ENCODE results near the gene NPB.
A peak's percentile ranks its signal among the peaks of the same experiment; 100 is the strongest.

NPB gene

DNA sequence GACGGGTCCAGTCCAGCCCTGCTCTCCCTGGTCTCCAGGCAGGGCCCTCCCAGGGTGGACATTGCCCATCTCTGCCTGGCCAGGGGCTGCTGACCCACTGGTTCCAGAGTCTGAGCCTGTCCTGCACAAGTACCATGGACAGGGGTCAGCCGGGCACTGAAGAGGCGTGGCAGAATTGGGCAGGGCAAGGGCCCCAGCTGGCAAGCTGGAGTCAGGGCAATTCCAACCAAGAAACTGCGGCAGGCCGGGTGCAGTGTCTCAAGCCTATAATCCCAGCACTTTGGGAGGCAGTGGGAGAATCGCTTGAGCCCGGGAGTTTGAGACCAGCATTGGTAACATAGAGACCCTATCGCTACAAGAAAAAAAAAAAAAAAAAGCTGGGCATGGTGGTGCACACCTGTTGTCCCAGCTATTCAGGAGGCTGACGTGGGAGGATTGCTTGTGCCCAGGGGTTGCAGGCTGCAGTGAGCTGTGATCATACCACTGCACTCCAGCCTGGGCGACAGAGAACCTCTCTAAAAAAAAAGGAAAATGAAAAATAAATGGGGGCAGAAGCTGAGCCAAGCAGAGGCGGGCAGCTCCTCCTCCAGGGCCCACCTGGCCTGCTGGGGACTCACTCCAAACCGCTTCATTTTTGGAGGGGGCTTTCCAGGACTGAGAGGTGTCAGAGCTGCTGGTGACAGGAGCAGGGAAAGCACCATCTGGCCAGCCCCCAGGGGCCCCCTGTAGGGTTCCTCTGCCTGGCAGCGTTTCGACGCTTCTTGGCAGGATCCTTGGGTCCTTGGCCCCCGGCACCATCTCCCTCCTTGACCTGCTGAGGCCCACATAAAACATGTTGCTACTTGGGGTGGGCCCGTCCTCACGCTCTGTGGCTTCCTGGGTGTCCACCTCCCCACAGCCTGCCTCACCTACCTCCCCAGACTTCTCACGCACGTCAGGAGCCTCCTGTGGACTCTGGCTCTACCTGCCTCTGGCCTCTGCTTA is 28.4 kb downstream of the NPB start:
- ATAC-seq, result no peak
- H3K4me3 Mint-ChIP-seq, result no peak overlapping the region
- no peak overlapping the region for H3K27ac Mint-ChIP-seq

DNA sequence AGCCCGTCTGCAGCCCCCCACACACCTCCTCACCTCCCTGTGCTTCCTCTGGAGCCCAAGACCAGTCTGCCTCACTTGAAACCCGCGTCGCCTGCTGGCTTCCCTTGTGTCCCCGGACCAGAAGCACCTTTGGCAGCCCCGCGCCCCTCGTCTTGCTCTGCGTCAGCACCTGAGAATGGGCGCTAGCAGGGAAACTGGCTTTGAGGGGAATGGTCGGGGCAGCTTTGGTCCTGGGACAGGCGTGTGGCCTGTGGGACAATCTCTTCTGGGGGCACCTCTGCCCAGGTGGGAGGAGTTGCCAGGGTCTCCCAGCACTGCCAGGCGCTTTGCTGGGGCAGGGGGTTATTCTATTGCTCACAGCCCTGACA is 29.1 kb downstream of the NPB start:
- no peak for ATAC-seq
- no peak overlapping the region for H3K27ac Mint-ChIP-seq
- H3K4me3 Mint-ChIP-seq, result no peak overlapping the region
- peaks cover 10% of the 10 kb centered on the region for H3K36me3 Mint-ChIP-seq
- H3K9me3 Mint-ChIP-seq, result no peaks in the 10 kb centered on the region
- peaks cover 27% of the 10 kb centered on the region for H3K4me1 Mint-ChIP-seq
- peaks cover 46% of the 10 kb centered on the region for H3K27me3 Mint-ChIP-seq

More for the DNA sequence above, 28.4 kb downstream of the NPB start:
- peaks cover 46% of the 10 kb centered on the region for H3K27me3 Mint-ChIP-seq
- no peaks in the 10 kb centered on the region for H3K9me3 Mint-ChIP-seq
- peaks cover 10% of the 10 kb centered on the region for H3K36me3 Mint-ChIP-seq
- peaks cover 27% of the 10 kb centered on the region for H3K4me1 Mint-ChIP-seq

- Mint-ChIP-seq H3K36me3 (peaks cover 10% of the 10 kb centered on the region), H3K4me3 (no peak overlapping the region), H3K4me1 (peaks cover 27% of the 10 kb centered on the region), H3K27me3 (peaks cover 46% of the 10 kb centered on the region), H3K9me3 (no peaks in the 10 kb centered on the region), H3K27ac (no peak overlapping the region)
- no peak for ATAC-seq
Measured at GRCh38 chr17:81931557-81932332, 29.7 kb downstream of the NPB start.

DNA sequence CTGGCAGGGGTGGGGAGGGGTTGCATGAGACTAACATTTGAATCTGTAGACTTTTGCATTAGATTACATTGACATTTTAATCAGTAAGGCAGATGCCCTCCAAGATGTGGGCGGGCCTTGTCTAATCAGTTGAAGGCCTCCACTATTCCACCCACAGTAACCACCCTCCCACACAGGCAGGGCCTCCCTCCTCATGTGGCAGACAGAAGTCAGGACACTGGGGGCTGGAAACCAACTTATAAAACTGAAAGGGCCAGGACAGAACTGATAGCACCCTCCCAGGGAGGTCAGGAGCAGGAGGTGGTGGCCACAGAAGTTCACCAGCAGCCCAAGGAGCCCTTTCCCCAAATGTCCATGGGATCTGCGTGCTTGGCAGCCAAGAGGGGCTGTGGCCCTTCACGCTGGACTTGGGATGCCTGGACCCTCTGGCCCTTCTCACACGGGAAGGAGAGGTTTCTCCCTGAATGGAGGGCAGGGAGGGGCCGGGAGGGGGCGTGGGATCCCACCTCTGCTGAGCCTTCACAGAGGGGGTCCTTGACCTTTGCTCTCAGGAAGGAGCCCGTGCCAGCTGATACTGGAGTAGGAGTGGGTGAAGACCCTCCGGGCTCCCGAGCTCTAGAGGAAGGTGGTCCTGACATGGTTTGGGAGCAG is 30.4 kb downstream of the NPB start:
- no peak overlapping the region for H3K4me3 Mint-ChIP-seq
- no peak for ATAC-seq
- peaks cover 10% of the 10 kb centered on the region for H3K36me3 Mint-ChIP-seq
- peaks cover 29% of the 10 kb centered on the region for H3K4me1 Mint-ChIP-seq
- no peaks in the 10 kb centered on the region for H3K9me3 Mint-ChIP-seq
- H3K27me3 Mint-ChIP-seq, result peaks cover 47% of the 10 kb centered on the region
- H3K27ac Mint-ChIP-seq, result no peak overlapping the region

DNA sequence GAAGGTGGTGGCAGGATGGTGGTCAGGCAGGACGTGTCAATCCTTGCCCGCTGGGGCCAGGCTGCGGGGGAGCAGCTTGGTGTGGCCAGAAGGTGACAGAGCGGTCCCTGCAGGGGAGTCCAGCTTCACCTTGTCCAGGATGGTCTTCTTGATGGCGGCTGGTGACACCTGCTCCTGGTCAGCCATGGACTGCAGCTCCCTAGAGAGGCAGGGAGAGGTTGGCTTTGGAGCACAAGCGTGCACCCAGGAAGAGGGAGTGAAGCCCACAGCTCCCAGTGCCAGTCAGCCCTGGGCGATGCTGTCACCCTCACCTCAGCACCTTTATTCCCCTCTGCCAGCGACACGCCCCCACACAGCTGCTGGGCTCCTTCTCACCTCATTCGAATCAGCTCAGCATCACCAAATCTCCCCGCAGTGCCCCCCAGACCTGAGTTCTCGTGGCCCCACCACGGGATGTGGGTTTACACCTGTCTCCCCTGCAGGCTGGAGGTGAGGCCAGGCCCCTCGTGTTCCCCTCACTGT is 31.2 kb downstream of the NPB start:
- peaks cover 10% of the 10 kb centered on the region for H3K36me3 Mint-ChIP-seq
- no peak for ATAC-seq
- no peak overlapping the region for H3K27ac Mint-ChIP-seq
- peaks cover 54% of the 10 kb centered on the region for H3K27me3 Mint-ChIP-seq
- peaks cover 35% of the 10 kb centered on the region for H3K4me1 Mint-ChIP-seq
- H3K4me3 Mint-ChIP-seq, result no peak overlapping the region
- no peaks in the 10 kb centered on the region for H3K9me3 Mint-ChIP-seq

DNA sequence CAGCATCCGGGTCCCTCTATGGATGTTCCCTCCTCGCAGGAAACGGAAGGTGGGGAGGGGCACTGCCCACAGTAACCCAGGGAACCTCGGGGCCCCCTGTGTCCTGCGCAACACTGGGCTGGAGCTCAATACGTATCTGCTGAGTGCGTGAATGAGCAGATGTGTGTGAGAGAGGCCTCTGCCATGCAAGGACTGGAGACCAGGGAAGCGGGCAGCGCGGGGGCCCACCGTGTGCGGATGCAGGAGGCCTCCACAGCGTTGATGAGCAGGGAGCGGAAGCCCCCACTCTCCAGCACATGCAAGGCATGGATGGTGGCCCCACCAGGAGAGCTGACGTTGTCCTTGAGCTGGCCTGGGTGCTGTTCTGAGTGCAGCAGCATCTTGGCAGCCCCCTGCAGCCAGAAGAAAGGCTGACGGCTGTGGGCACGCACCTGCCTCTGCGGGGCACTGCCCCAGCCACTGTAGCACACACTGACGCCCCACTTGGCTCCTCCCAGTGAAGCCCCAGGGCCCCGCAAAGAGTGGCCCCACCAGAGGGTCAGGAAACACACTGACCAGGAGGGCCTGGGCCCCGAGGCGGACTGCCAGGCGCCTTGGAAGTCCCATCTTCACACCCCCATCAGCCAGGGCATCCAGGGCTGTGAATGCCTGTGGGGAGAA is 32.2 kb downstream of the NPB start:
- H3K4me1 Mint-ChIP-seq, result peaks cover 35% of the 10 kb centered on the region
- ATAC-seq, result no peak
- H3K27me3 Mint-ChIP-seq, result peaks cover 48% of the 10 kb centered on the region
- H3K36me3 Mint-ChIP-seq, result peaks cover 10% of the 10 kb centered on the region
- H3K27ac Mint-ChIP-seq, result no peak overlapping the region
- no peak overlapping the region for H3K4me3 Mint-ChIP-seq
- H3K9me3 Mint-ChIP-seq, result no peaks in the 10 kb centered on the region

DNA sequence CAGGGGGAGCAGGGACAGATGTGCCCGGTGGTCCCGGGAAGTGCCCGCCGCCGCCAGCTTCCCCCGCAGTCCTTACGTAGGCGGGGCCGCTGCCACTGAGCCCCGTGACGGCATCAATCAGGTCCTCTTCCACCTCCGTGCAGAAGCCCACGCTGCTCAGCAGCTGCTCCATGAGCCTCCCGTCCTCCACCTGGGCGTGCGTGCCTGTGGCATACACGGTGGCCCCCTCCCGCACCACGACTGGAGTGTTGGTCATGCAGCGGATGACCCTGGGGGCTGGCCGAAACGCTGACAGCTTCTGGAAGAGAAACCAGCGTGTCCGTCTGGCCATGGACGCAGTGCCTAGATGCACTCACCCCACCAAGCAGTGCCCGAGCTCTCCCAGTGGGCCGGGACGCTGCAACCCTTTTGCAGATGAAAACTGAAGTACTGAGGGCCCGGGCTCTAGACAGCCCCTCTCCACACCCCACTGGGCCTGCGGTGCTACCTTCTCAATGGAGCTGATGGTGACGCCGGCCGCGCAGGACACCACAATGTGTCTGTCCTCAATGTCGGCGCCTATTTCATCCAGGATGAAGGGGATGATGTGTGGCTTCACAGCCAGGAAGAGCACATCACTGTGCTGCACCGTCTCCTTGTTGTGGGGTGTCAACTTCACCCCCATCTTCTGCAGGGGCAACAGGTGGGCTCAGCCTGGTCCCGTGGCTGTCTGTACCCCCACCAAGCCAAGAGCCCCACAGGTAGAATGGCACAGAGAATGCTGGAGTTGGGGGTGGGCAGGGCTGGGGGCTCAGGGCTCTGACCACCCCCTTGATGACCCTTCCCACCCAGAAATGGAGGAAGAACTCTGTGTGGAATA is 33.0 kb downstream of the NPB start:
- no peak for ATAC-seq
- H3K27ac Mint-ChIP-seq, result no peak overlapping the region
- peaks cover 10% of the 10 kb centered on the region for H3K36me3 Mint-ChIP-seq
- H3K27me3 Mint-ChIP-seq, result peaks cover 41% of the 10 kb centered on the region
- H3K4me1 Mint-ChIP-seq, result peaks cover 35% of the 10 kb centered on the region
- peak overlapping the region; percentile 50 for H3K4me3 Mint-ChIP-seq
- no peaks in the 10 kb centered on the region for H3K9me3 Mint-ChIP-seq

- Mint-ChIP-seq H3K27me3 (peaks cover 41% of the 10 kb centered on the region), H3K4me1 (peaks cover 34% of the 10 kb centered on the region), H3K9me3 (no peaks in the 10 kb centered on the region), H3K36me3 (peaks cover 10% of the 10 kb centered on the region), H3K27ac (no peak overlapping the region), H3K4me3 (peak overlapping the region; percentile 50)
- no peak for ATAC-seq
Measured at GRCh38 chr17:81935709-81936084, 33.7 kb downstream of the NPB start.

DNA sequence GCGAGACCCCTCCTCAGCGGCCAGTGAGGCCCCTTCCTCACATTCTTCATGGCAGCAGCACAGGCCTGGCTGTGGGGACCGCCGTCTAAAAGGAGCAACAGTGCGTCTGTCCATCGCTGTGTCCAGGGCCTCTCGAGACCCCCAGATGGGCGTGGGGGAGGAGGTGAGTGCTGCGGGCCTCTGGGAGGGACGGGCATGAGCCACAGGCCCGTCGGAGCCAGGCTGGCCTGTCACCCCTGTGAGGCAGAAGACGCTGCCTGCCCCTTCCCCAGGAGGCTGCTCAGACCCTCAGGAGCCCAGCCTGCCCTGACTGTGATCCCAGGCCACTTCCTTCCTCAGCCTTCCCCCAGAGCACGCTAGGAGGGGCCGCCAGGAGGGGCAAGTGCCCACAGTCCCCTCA is 37.2 kb downstream of the NPB start:
- ATAC-seq, result no peak
- H3K9me3 Mint-ChIP-seq, result no peaks in the 10 kb centered on the region
- no peak overlapping the region for H3K4me3 Mint-ChIP-seq
- H3K27ac Mint-ChIP-seq, result no peak overlapping the region
- H3K27me3 Mint-ChIP-seq, result peaks cover 26% of the 10 kb centered on the region
- peaks cover 5% of the 10 kb centered on the region for H3K36me3 Mint-ChIP-seq
- peaks cover 22% of the 10 kb centered on the region for H3K4me1 Mint-ChIP-seq

- peaks cover 1% of the 10 kb centered on the region for H3K36me3 Mint-ChIP-seq
- no peak for ATAC-seq
- peaks cover 33% of the 10 kb centered on the region for H3K27me3 Mint-ChIP-seq
- H3K9me3 Mint-ChIP-seq, result no peaks in the 10 kb centered on the region
- H3K27ac Mint-ChIP-seq, result no peak overlapping the region
- H3K4me1 Mint-ChIP-seq, result peaks cover 22% of the 10 kb centered on the region
- H3K4me3 Mint-ChIP-seq, result no peak overlapping the region
Measured at GRCh38 chr17:81939881-81940385, 37.9 kb downstream of the NPB start.

DNA sequence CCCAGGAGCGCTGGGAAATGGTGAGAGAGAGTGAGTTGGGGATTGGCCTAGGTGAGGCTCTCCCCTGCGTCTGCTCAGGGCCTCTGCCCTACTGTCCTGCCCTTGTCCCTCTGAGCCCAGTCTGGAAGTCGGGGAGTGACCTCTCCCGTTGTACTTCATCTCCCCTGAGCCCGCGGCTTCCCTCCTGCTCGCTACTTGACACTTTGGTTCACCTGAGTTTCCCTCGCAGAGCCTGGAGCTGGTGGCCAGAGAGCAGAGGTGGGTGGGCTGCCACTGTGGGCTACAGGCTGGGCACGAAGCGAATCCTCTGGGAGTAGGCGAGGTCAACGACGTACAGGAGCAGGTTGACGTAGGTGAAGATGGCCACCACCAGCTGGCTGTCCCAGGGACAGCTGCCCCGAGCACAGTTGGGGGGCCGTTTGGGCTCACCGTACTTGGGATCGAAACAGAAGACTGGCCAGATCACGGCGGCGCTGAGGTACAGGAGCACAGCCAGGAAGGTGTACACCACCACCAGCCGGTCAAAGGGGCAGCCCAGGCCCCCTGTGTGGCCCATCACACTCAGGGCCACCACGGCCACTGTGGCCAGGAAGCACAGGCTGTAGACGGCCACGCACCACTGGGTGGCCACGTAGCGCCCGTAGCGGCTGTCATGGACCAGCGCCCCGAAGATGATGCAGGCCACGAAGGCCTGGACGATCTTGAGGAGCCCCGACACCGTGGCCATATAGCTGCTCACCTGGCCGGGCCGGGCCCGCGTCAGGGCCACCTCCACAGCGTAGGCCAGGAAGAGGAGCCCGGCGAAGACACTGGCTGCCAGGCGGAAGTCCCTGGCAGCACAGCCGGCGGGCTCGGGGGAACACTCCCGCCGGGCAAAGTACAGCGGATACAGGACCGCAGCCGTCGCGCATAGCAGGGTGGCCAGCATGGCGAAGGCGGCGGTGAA is 38.8 kb downstream of the NPB start:
- H3K9me3 Mint-ChIP-seq, result no peaks in the 10 kb centered on the region
- no peak overlapping the region for H3K27ac Mint-ChIP-seq
- no peak overlapping the region for H3K4me3 Mint-ChIP-seq
- H3K36me3 Mint-ChIP-seq, result no peaks in the 10 kb centered on the region
- peaks cover 19% of the 10 kb centered on the region for H3K4me1 Mint-ChIP-seq
- peaks cover 42% of the 10 kb centered on the region for H3K27me3 Mint-ChIP-seq
- no peak for ATAC-seq

- no peak for ATAC-seq
- H3K4me1 Mint-ChIP-seq, result peaks cover 10% of the 10 kb centered on the region
- H3K4me3 Mint-ChIP-seq, result no peak overlapping the region
- H3K27ac Mint-ChIP-seq, result no peak overlapping the region
- no peaks in the 10 kb centered on the region for H3K9me3 Mint-ChIP-seq
- no peaks in the 10 kb centered on the region for H3K36me3 Mint-ChIP-seq
- H3K27me3 Mint-ChIP-seq, result peaks cover 43% of the 10 kb centered on the region
Measured at GRCh38 chr17:81941484-81942166, 39.6 kb downstream of the NPB start.

DNA sequence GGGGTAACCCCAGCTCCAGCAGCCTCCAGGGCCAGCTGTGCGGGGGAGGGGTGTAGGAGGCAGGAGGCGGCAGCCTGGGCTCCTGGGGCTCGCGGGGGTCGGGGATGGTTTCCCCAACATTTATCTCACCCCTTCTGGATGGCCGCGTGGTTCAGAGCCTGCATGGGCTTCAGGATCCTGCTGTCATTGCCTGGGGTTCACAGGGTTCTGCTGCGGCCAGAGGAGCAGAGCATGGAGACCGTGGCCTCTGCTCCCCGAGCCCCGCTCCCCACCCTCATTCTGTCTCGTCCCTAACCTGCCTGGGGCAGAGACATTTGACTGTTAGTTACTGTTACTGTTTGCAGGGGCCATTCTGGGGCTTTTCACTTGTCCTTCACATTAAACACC is 40.1 kb downstream of the NPB start:
- Mint-ChIP-seq H3K36me3 (no peaks in the 10 kb centered on the region), H3K27me3 (peaks cover 48% of the 10 kb centered on the region), H3K9me3 (no peaks in the 10 kb centered on the region), H3K4me3 (no peak overlapping the region), H3K27ac (no peak overlapping the region), H3K4me1 (peaks cover 8% of the 10 kb centered on the region)
- ATAC-seq, result no peak
